HEK293 (cell line): Measurements from ENCODE around the gene ARHGEF12.

Source experiments
- CTCF ChIA-PET: fragments of 350-600 bp; formaldehyde crosslinking; extraction: SDS; loops from one replicate; lab custom pipeline; 2021; ENCODE audit warnings: antibody characterized with exemption; lab: Yijun Ruan, JAX
- POLR2A ChIA-PET: fragments of 300-600 bp; formaldehyde crosslinking; extraction: SDS; loops from one replicate; lab custom pipeline; 2020; ENCODE audit warnings: antibody characterized with exemption, inconsistent platforms; lab: Yijun Ruan, JAX
- H3K27ac ChIP-seq: fragments of 200-500 bp; sonication (Bioruptor generic); 2 replicates; pipeline ENCODE4 v1.5.1; 2014; ENCODE audit warnings: low read depth, low read length, control low read depth, inconsistent platforms; ENCODE audit errors: extremely low read depth
- H3K36me3 ChIP-seq, 2 experiments: fragments of 200-500 bp in 1 of 2; sonication (Bioruptor generic) in 1 of 2; 1 replicate in 1 of 2; 2 replicates in 1 of 2; pipeline ENCODE4 v1.5.1; 2014 to 2017; ENCODE audit warnings: inconsistent platforms in 2 of 2, low read length in 2 of 2; ENCODE audit not compliant: control insufficient read depth in 2 of 2, insufficient read depth in 1 of 2
- H3K4me1 ChIP-seq: fragments of 200-500 bp; sonication (Bioruptor generic); 2 replicates; pipeline ENCODE4 v1.5.1; 2014; ENCODE audit warnings: mild to moderate bottlenecking, low read length, inconsistent platforms; ENCODE audit not compliant: control insufficient read depth, insufficient read depth
- H3K4me3 ChIP-seq: 2 replicates; pipeline ENCODE4 v1.5.1; 2011; ENCODE audit warnings: low read depth, mild to moderate bottlenecking, control low read depth, low read length, moderate library complexity
- H3K9me3 ChIP-seq: fragments of 200-500 bp; sonication (Bioruptor generic); 2 replicates; pipeline ENCODE4 v1.5.1; 2014; ENCODE audit warnings: low read depth, low read length, inconsistent platforms; ENCODE audit not compliant: control insufficient read depth, insufficient read depth
- GFI1B ChIP-seq: fragments of 450-650 bp; formaldehyde crosslinking; IDR thresholded peaks from 2 replicates; pipeline ENCODE4 v1.5.1; 2016; ENCODE audit warnings: missing biosample characterization, missing genetic modification characterization
- KLF8 ChIP-seq: fragments of 450-650 bp; formaldehyde crosslinking; IDR thresholded peaks from 2 replicates; pipeline ENCODE4 v1.5.1; 2016; ENCODE audit warnings: missing biosample characterization, missing genetic modification characterization
- OVOL3 ChIP-seq: fragments of 450-650 bp; formaldehyde crosslinking; IDR thresholded peaks from 2 replicates; pipeline ENCODE4 v1.5.1; 2016; ENCODE audit warnings: missing biosample characterization, missing genetic modification characterization
- SETDB1 ChIP-seq: IDR thresholded peaks from one replicate; pipeline ENCODE4 v1.6.1; 2017; ENCODE audit warnings: mild to moderate bottlenecking, low read length, moderate library complexity, mixed read lengths; ENCODE audit not compliant: insufficient read length
- ZBTB1 ChIP-seq: fragments of 450-650 bp; formaldehyde crosslinking; IDR thresholded peaks from 2 replicates; pipeline ENCODE4 v1.5.1; 2016; ENCODE audit warnings: missing biosample characterization, missing genetic modification characterization
- ZNF121 ChIP-seq: fragments of 450-650 bp; formaldehyde crosslinking; IDR thresholded peaks from 2 replicates; pipeline ENCODE4 v1.5.1; 2016; ENCODE audit warnings: missing biosample characterization, missing genetic modification characterization
- ZNF140 ChIP-seq: fragments of 450-650 bp; formaldehyde crosslinking; IDR thresholded peaks from 2 replicates; pipeline ENCODE4 v1.5.1; 2016; ENCODE audit warnings: missing biosample characterization, missing genetic modification characterization
- ZNF148 ChIP-seq: fragments of 450-650 bp; formaldehyde crosslinking; IDR thresholded peaks from 2 replicates; pipeline ENCODE4 v1.5.0; 2017; ENCODE audit warnings: missing biosample characterization, missing genetic modification characterization, borderline replicate concordance
- ZNF19 ChIP-seq: fragments of 450-650 bp; formaldehyde crosslinking; IDR thresholded peaks from 2 replicates; pipeline ENCODE4; 2016; ENCODE audit warnings: missing biosample characterization, missing genetic modification characterization, low read depth
- ZNF248 ChIP-seq: fragments of 450-650 bp; formaldehyde crosslinking; IDR thresholded peaks from 2 replicates; pipeline ENCODE4 v1.5.1; 2017; ENCODE audit warnings: missing biosample characterization, missing genetic modification characterization
- ZNF280C ChIP-seq: fragments of 450-650 bp; formaldehyde crosslinking; IDR thresholded peaks from 2 replicates; pipeline ENCODE4 v1.5.1; 2016; ENCODE audit warnings: missing biosample characterization, missing genetic modification characterization
- ZNF600 ChIP-seq: fragments of 450-650 bp; formaldehyde crosslinking; IDR thresholded peaks from 2 replicates; pipeline ENCODE4 v1.5.1; 2016; ENCODE audit warnings: missing biosample characterization, missing genetic modification characterization
- ZNF629 ChIP-seq: fragments of 450-650 bp; formaldehyde crosslinking; IDR thresholded peaks from 2 replicates; pipeline ENCODE4 v1.5.1; 2017; ENCODE audit warnings: missing biosample characterization, missing genetic modification characterization
- ZNF660 ChIP-seq: fragments of 450-650 bp; IDR thresholded peaks from 2 replicates; pipeline ENCODE4 v1.5.1; 2018; ENCODE audit warnings: missing biosample characterization, mild to moderate bottlenecking, missing genetic modification characterization
- TF ChIP-seq, protein P1 (sequence below): fragments of 450-650 bp; formaldehyde crosslinking; conservative IDR thresholded peaks from 2 replicates; pipeline ENCODE4 v1.5.1; 2016; ENCODE audit warnings: low read depth, missing biosample characterization, missing genetic modification characterization
- TF ChIP-seq, protein P2 (sequence below): fragments of 450-650 bp; IDR thresholded peaks from 2 replicates; pipeline ENCODE4 v1.5.1; 2018; ENCODE audit warnings: missing biosample characterization, mild to moderate bottlenecking, missing genetic modification characterization

The ARHGEF12 gene

DNA sequence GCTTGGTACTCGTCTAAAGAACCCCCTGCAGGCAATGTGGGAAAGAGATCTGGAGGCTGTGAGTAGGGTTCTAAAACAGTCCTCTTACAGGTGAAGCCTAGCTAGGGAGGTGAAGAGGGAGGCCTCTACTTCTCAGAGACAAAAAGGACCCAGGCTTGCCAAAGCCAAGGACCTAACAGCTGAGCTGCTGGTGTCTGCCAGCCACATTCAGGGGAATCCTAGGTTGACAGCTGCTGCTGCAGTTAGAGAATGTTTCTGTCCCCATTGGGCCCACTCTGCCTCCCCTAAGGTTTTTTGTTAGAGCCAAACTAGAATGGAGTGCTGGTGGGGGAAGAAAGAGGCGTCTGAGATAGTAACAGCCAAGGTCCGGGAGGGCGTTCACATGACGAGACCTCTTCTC, 37.8 kb upstream of the ARHGEF12 start:
- no peaks in the 10 kb centered on the region for H3K9me3 ChIP-seq
- H3K27ac ChIP-seq: no peak overlapping the region
- ChIA-PET POLR2A (no interaction called here), CTCF (interaction anchor here (0.6 to 14.7 kb wide), 8 partner anchors 49 to 127 kb away, joined by 4 to 349 read pairs (median 24); partner anchors contain the start of gene POU2F3)
- TF ChIP-seq KLF8 (tag by site-specific recombination): no peak
- no peak for TF ChIP-seq ZNF248 (tag by site-specific recombination)
- no peak for TF ChIP-seq OVOL3 (tag by site-specific recombination)
- no peak for TF ChIP-seq ZNF140
- TF ChIP-seq ZNF660 (tag by site-specific recombination): no peak
- TF ChIP-seq ZNF19: no peak
- TF ChIP-seq, protein P1, sequence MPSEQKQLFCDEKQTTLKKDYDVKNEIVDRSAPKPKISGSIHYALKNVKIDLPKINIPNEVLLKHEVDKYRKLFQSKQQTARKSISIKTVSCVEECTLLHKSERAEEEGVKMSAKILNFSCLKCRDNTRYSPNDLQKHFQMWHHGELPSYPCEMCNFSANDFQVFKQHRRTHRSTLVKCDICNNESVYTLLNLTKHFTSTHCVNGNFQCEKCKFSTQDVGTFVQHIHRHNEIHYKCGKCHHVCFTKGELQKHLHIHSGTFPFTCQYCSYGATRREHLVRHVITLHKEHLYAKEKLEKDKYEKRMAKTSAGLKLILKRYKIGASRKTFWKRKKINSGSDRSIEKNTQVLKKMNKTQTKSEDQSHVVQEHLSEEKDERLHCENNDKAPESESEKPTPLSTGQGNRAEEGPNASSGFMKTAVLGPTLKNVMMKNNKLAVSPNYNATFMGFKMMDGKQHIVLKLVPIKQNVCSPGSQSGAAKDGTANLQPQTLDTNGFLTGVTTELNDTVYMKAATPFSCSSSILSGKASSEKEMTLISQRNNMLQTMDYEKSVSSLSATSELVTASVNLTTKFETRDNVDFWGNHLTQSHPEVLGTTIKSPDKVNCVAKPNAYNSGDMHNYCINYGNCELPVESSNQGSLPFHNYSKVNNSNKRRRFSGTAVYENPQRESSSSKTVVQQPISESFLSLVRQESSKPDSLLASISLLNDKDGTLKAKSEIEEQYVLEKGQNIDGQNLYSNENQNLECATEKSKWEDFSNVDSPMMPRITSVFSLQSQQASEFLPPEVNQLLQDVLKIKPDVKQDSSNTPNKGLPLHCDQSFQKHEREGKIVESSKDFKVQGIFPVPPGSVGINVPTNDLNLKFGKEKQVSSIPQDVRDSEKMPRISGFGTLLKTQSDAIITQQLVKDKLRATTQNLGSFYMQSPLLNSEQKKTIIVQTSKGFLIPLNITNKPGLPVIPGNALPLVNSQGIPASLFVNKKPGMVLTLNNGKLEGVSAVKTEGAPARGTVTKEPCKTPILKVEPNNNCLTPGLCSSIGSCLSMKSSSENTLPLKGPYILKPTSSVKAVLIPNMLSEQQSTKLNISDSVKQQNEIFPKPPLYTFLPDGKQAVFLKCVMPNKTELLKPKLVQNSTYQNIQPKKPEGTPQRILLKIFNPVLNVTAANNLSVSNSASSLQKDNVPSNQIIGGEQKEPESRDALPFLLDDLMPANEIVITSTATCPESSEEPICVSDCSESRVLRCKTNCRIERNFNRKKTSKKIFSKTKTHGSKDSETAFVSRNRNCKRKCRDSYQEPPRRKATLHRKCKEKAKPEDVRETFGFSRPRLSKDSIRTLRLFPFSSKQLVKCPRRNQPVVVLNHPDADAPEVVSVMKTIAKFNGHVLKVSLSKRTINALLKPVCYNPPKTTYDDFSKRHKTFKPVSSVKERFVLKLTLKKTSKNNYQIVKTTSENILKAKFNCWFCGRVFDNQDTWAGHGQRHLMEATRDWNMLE: no peak
- no peak for TF ChIP-seq ZBTB1 (tag by site-specific recombination)
- no peak for TF ChIP-seq ZNF280C
- TF ChIP-seq ZNF629: no peak
- TF ChIP-seq, protein P2, sequence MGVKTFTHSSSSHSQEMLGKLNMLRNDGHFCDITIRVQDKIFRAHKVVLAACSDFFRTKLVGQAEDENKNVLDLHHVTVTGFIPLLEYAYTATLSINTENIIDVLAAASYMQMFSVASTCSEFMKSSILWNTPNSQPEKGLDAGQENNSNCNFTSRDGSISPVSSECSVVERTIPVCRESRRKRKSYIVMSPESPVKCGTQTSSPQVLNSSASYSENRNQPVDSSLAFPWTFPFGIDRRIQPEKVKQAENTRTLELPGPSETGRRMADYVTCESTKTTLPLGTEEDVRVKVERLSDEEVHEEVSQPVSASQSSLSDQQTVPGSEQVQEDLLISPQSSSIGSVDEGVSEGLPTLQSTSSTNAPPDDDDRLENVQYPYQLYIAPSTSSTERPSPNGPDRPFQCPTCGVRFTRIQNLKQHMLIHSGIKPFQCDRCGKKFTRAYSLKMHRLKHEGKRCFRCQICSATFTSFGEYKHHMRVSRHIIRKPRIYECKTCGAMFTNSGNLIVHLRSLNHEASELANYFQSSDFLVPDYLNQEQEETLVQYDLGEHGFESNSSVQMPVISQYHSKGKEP (tag by site-specific recombination): no peak
- H3K36me3 ChIP-seq: no peaks in the 10 kb centered on the region
- H3K4me1 ChIP-seq: no peaks in the 10 kb centered on the region
- no peak overlapping the region for H3K4me3 ChIP-seq

GRCh38 chr11:120302001-120302805, 34.0 kb upstream of the ARHGEF12 start:
- TF ChIP-seq ZNF148 (tag by site-specific recombination) (no peak), ZNF600 (tag by site-specific recombination) (no peak), GFI1B (tag by site-specific recombination) (no peak), SETDB1 (no peak), ZNF121 (tag by site-specific recombination) (no peak)
- Histone ChIP-seq H3K9me3 (no peaks in the 10 kb centered on the region), H3K36me3 (no peaks in the 10 kb centered on the region), H3K27ac (no peak overlapping the region), H3K4me3 (no peak overlapping the region), H3K4me1 (no peaks in the 10 kb centered on the region)
- CTCF ChIA-PET: interaction anchor here (0.6 to 14.7 kb wide), 26 partner anchors 8 to 579 kb away, joined by 3 to 349 read pairs (median 4); partner anchors contain the start of gene POU2F3
- POLR2A ChIA-PET: no interaction called here
